Mesothelial cell of epicardium (in vitro differentiated cells): ENCODE results near the gene FAM78A. TPM values are rescaled to one million over a fixed set of nuclear protein-coding genes. Genes with fewer than 3 reads are reported as not detected.

Experiments used
- DNase-seq, 2 experiments: peaks; one replicate each; pipeline ENCODE4 v3.0.0; 2021; ENCODE audit warnings: low spot score in 2 of 2; ENCODE audit not compliant: unreplicated experiment in 2 of 2
- H3K27ac Mint-ChIP-seq: 2 replicates; pipeline ENCODE4 v1.8.0; 2021; ENCODE audit warnings: mixed read lengths
- H3K27me3 Mint-ChIP-seq: 2 replicates; pipeline ENCODE4 v1.8.0; 2021; ENCODE audit warnings: low read depth, mixed read lengths
- H3K36me3 Mint-ChIP-seq: 2 replicates; pipeline ENCODE4 v1.8.0; 2021; ENCODE audit warnings: mixed read lengths
- H3K4me1 Mint-ChIP-seq: 2 replicates; pipeline ENCODE4 v1.8.0; 2021; ENCODE audit warnings: mixed read lengths
- H3K4me3 Mint-ChIP-seq: 2 replicates; pipeline ENCODE4 v1.8.0; 2021; ENCODE audit warnings: mild to moderate bottlenecking, moderate library complexity, mixed read lengths
- H3K9me3 Mint-ChIP-seq: 2 replicates; pipeline ENCODE4 v1.8.0; 2021; ENCODE audit warnings: mixed read lengths
- total RNA-seq: library from RNA; stranded (reverse); gene quantifications from 3 replicates; pipeline ENCODE4 v1.2.1, GENCODE V29; 2021
- TF ChIP-seq, protein P1 (sequence below): fragments of 200-600 bp; sonication (generic); IDR thresholded peaks from one replicate; pipeline ENCODE4 v1.5.0; 2021; ENCODE audit warnings: antibody characterized with exemption; ENCODE audit not compliant: unreplicated experiment

The FAM78A gene
- total RNA-seq, 1 donor from 2014 or later = 0.80 TPM

DNA sequence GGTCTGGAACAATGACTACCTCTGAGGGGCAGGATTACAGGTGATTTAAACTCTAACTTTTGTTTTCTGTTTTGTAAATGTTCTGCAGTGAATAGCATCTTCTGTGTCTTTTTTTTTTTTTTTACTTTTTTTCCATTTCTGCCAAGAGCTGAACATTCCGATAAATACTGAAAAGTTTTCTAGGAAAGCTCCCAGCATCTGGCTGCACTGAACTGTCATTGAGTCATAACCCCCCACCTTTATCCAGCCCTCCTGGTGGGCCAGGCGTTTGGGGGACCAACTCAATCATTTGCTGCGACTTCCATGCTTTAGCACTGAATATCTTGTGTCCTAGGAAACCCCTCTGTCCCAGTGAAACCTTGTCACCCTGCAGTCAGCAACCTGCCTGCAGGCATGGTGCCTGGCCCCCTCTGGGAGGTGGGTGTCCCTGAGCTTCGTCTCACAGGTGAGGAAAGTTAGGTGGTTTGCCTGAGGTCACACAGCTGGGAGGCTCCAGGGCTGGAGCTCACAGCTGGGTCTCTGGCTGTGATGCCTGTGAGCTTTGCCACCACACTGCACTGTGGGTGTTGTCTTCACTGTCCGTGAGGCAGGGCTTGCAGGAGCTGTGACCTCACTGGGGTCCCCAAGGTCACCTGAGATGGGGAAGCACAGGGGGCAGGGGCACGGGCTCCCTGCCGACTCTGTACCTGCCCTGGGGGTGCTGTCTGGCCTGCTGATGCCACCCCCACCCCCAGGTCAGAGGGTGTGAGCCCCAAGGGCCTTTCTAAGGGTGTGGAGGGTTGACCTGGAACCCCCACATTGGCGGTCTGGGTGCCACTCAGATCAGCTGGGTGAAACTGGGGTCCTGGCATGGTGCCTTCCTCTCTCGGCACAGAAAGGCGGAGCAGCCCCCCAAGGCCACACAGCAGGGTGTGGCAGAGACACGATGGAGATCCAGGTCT, 27.3 kb upstream of the FAM78A start:
- Mint-ChIP-seq H3K4me1 (no peaks in the 10 kb centered on the region), H3K36me3 (no peaks in the 10 kb centered on the region), H3K9me3 (no peaks in the 10 kb centered on the region), H3K27ac (no peak overlapping the region), H3K27me3 (peaks cover 6% of the 10 kb centered on the region), H3K4me3 (no peak overlapping the region)
- TF ChIP-seq, protein P1, sequence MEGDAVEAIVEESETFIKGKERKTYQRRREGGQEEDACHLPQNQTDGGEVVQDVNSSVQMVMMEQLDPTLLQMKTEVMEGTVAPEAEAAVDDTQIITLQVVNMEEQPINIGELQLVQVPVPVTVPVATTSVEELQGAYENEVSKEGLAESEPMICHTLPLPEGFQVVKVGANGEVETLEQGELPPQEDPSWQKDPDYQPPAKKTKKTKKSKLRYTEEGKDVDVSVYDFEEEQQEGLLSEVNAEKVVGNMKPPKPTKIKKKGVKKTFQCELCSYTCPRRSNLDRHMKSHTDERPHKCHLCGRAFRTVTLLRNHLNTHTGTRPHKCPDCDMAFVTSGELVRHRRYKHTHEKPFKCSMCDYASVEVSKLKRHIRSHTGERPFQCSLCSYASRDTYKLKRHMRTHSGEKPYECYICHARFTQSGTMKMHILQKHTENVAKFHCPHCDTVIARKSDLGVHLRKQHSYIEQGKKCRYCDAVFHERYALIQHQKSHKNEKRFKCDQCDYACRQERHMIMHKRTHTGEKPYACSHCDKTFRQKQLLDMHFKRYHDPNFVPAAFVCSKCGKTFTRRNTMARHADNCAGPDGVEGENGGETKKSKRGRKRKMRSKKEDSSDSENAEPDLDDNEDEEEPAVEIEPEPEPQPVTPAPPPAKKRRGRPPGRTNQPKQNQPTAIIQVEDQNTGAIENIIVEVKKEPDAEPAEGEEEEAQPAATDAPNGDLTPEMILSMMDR = no peak
- DNase-seq = no peak

DNA sequence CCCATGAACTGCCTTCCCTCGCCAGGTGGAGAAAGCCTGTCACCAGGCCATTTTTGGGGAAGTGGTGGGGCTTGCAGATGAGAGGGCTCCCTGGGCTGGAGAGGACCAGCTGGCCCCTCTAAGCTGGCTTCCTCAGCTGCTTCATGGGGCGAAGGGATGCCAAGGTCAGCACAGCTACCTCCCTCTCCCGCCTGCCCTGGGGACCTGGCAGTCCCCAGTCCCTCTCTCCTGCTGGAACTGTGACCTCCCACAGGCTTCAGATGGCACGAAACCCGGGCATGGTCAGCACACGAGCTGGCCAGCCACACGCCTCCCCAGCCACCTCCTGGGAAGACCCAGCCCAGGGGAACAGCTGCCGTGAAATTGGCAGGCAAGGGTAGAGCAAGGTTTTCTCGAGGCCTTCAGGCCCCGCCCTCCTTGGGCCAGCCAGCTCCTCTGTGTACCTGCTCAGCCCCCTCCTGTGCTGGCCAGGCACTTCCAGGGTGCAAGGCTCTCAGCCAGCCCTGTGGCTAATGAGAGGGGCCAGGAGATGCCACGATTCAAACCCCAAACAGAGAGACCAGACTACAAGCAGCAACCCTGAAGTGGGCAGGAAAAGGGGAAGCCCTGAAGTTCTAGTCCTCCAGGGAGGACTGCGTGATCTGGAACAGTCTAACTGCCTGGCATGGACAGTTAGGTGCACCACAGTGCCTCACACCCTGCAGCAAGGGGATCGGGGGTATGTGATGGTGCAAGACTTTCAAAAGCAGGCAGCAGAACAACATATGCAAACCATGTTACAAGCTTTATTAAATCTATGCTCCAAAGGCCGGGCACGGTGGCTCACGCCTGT, 26.1 kb upstream of the FAM78A start:
- Mint-ChIP-seq H3K27ac (no peak overlapping the region), H3K4me1 (no peaks in the 10 kb centered on the region), H3K27me3 (peaks cover 4% of the 10 kb centered on the region), H3K4me3 (no peak overlapping the region), H3K9me3 (no peaks in the 10 kb centered on the region), H3K36me3 (no peaks in the 10 kb centered on the region)
- no peak for DNase-seq
- TF ChIP-seq, protein P1 = no peak

DNA sequence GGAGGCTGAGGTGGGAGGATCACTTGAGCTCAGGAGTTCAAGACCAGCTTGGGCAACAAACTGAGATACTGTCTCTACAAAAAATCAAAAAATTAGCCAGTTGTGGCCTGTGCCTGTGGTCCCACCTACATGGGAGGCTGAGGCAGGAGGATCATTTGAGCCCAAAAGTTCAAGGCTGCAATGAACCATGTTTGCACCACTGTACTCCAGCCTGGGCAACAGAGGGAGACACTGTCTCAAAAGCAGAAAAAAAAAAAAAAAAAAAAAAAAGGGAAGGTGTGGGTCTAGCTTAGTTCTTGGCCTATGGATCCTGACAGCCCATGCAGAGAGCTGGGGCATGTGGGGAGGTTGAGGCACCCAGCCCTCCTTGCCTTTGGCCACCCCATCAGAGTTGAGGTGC, 24.1 kb upstream of the FAM78A start:
- H3K4me1 Mint-ChIP-seq = no peaks in the 10 kb centered on the region
- DNase-seq = no peak
- H3K9me3 Mint-ChIP-seq = no peaks in the 10 kb centered on the region
- no peaks in the 10 kb centered on the region for H3K36me3 Mint-ChIP-seq
- H3K4me3 Mint-ChIP-seq = no peak overlapping the region
- H3K27me3 Mint-ChIP-seq = peaks cover 4% of the 10 kb centered on the region
- no peak overlapping the region for H3K27ac Mint-ChIP-seq
- TF ChIP-seq, protein P1 = no peak

DNA sequence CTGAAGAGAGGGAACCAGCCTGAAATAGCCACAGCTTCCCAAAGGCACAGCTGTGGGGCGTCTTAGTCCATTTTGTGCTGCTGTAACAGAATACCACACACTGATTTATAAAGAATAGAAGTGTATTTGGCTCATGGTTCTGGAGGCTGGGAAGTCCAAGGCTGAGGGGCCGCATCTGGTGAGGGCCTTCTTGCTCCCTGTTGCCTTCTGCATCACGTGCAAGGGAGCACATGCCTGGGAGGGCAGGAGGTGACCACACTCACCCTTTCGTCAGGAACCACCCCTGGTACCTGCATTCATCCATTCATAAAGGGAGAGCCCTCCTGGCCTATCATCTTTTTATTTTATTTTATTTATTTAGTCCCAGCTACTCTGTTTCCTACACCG, 23.6 kb upstream of the FAM78A start:
- peaks cover 2% of the 10 kb centered on the region for H3K27me3 Mint-ChIP-seq
- no peak for DNase-seq
- no peaks in the 10 kb centered on the region for H3K9me3 Mint-ChIP-seq
- H3K4me3 Mint-ChIP-seq = no peak overlapping the region
- H3K27ac Mint-ChIP-seq = no peak overlapping the region
- TF ChIP-seq, protein P1 = no peak
- no peaks in the 10 kb centered on the region for H3K4me1 Mint-ChIP-seq
- H3K36me3 Mint-ChIP-seq = no peaks in the 10 kb centered on the region

DNA sequence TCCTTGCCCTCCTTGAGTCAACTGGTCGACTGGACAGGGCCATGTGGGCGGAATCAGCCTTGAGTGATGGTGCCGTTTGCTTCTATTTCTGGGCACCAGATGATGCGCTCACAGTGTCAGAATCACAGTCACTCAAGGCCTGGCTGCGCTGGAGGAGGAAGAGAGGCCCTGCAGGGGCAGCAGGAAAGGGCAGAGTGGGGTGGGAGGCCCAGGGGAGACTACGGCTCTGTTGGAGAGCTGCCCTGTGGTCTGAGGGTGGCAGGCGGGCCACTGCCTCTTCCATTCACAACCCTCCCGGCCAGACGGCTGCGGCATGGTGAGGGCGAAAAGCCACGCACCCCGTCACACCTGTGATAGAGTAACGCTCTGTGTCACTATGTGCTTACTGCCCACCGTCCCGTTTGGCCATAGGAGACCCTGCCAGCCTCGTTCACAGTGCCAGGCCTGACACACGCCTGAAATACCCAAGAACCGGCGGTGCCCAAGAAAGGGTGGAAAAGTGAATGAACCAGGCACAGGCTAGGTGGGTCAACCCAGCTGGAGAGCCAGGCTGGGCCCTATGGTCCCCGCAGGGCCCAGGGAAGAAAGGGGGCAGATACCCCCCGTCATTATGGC, 23.1 kb upstream of the FAM78A start:
- H3K4me3 Mint-ChIP-seq = no peak overlapping the region
- H3K9me3 Mint-ChIP-seq = no peaks in the 10 kb centered on the region
- no peak overlapping the region for H3K27ac Mint-ChIP-seq
- TF ChIP-seq, protein P1 = no peak
- no peaks in the 10 kb centered on the region for H3K36me3 Mint-ChIP-seq
- no peak for DNase-seq
- no peaks in the 10 kb centered on the region for H3K4me1 Mint-ChIP-seq
- H3K27me3 Mint-ChIP-seq = no peaks in the 10 kb centered on the region
